GM18909 (cell line): ENCODE results near the gene HLA-E.
"Not testable (repeated sequence)": the region's sequence is repeated elsewhere in the genome, so short reads cannot be mapped to it uniquely, and the experiment has no call there.

Experiments used
- ATAC-seq: cut with Tn5 transposase; IDR thresholded peaks from one replicate; pipeline ENCODE4 v1.9.1; 2021; ENCODE audit warnings: mild to moderate bottlenecking; ENCODE audit not compliant: unreplicated experiment, poor library complexity

Gene HLA-E

DNA sequence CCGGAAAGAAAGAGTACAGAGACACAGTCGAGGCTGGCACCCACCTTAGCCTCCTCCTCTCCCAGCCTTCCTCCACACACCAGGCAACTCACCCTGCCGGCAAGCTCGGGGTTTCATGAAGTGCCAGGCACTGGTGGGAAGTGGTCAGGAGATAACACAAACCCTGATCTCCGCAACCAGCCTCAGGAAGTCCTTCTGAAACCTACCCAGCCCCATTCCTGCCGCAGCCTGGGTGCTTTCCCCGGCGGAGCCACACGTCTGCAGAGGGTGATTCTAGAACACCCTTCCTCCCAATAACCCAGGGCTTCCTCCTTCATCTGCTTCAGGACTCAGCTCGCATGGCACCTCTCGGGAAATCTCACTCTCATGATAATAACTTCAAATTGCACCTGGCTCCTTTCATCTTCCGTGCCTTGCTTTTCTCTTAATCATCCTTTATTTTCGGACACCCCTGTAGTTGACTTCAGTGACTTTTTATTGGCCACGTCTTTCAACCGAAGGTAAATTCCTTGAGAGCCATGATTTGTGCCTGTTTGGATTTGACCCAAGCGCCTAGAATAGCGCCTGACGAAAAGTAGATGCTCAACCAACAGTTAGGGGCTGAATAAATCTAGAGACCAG lies 8.7 kb upstream of the HLA-E start:
- ATAC-seq, result no peak

DNA sequence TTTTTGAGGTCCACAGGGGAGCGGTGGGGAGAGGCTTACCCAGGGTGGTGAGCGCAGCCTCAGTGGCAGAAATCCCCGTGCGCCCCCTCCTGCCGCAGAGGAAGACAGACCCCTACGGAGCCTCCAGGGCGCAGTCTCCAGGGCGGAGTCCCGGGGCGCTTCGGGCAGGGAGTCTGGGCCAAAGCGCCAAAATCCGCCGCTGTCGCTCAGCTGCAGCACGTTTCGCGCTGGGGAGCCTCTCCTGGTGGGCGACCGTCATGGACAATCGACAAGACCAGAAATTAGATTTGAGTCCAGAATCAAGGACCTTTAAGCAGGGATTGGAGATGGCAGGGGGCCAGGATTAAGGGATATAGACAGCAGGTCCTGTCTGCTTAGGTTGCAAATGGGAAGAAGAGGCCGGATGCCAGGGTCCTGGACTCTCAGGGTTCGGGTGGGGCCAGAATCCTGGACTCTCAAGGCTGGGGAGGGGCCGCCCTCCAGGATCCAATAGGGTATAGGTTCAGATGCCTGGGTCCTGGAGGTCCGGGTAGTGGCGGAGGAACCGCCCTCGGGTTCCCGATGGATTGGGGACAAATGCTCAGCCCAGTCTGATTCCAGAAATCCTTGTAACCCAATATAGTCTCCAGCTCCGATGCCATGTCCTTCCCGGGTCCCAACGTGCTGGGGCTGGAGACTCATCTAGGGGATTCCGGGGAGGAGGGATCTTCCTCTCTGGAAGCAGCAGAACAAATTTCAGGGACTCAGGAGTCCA lies 7.9 kb upstream of the HLA-E start:
- no peak for ATAC-seq

DNA sequence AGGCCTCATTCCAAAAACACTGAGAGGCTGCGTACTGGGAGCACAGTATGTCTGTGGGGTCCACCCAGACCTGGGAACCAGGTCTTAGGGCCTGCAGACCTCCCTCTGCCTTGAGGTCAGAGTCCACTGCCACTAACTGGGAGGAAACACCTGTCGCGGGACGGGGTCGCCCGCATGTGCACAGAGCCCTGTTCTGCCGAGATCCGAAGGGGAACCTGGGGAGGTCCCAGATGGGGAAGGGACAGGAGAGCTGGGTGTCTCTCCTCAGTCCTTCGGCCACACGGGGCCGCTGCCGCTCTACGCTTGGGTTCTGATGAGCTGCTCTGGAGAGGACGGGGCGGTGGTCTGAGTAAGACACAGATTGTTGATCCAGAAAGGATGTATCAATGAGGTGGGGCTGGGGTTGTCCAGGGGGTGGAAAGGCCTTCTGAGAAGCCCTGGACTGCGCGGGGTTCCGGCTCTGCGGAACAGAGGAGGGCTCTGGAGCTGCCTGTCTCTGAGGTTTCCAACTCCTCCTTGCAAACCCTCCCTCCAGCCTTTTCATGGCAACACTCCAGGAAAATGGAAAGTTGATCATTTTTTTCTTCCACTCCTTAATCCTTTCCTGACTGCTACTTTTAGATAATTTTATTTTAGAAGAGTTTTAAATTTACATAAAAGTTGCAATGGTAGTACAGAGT lies 7.2 kb upstream of the HLA-E start:
- not testable (repeated sequence) for ATAC-seq

DNA sequence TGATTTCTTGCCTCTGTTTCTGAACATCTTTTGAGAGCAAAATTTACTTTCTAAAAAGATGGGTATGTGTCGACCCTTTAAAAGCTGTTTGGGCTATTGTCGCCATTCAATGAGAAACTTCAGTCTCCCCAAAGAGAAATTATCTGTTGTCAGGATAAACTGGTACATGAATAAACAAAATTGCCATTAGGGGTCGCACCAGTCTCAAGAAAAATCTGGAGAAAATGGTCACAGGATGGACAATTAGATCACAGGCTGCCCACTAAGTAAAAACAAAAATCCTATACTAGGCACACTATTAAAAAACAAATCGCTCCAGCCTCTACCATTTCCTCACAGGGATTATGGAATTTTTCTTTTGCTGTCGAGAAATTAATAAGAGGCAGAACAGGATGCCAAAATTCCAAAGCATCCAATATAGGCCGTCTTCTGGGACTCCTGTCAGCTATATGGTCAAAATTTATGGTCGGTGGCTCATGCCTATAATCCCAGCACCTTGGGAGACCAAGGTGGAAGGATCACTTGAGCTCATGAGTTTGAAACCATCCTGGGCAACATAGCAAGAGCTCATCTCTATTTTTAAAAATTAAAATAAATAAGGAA lies 5.5 kb upstream of the HLA-E start:
- no peak for ATAC-seq

DNA sequence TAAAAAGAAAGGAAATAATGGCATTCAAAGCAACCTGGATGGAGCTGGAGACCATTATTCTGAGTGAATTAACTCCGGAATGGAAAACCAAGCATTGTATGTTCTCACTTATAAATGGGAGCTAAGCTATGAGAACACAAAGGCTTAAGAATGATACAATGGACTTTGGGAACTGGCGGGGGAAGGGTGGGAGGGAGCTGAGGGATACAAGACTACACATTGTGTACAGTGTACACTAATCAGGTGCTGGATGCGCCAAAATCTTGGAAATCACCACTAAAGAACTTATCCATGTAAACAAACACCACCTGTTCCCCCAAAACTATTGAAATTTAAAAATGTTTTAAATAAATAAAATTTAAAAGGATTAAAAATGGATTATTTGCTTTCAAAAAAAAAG lies 4.1 kb upstream of the HLA-E start:
- no peak for ATAC-seq

DNA sequence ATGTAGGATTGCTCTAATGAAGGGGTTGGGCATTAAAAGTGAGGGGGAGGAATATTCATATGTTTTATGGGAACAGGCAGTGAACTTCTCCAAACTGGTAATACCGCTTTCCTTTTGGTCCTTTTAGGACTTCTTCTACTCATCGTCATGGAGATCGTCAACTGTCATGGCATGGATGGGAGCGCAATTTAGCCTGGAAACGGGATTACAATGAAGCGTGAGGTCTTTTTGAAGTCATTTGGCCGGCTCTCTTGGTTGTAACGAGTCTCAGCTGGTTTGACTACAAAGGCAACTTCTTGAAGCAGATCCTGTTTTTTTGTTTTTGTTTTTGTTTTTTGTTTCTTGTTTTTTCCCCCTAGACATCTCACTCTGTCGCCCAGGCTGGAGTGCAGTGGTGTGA lies 1.4 kb upstream of the HLA-E start:
- no peak for ATAC-seq

DNA sequence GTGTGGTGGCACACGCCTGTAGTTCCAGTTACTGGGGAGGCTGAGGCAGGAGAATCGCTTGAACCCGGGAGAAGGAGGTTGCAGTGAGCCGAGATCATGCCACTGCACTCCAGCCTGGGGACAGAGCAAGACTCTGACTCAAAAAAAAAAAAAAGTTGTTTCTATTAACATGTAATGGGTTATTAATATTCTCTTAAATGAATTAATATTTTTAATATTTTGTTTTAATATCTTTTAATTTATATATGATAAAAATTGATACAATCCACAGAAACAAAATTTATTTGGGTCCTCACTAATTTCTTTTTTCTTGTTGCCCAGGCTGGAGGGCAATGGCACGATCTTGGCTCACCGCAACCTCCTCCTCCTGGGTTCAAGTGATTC lies 620 bp upstream of the HLA-E start:
- ATAC-seq, result not testable (repeated sequence)

DNA sequence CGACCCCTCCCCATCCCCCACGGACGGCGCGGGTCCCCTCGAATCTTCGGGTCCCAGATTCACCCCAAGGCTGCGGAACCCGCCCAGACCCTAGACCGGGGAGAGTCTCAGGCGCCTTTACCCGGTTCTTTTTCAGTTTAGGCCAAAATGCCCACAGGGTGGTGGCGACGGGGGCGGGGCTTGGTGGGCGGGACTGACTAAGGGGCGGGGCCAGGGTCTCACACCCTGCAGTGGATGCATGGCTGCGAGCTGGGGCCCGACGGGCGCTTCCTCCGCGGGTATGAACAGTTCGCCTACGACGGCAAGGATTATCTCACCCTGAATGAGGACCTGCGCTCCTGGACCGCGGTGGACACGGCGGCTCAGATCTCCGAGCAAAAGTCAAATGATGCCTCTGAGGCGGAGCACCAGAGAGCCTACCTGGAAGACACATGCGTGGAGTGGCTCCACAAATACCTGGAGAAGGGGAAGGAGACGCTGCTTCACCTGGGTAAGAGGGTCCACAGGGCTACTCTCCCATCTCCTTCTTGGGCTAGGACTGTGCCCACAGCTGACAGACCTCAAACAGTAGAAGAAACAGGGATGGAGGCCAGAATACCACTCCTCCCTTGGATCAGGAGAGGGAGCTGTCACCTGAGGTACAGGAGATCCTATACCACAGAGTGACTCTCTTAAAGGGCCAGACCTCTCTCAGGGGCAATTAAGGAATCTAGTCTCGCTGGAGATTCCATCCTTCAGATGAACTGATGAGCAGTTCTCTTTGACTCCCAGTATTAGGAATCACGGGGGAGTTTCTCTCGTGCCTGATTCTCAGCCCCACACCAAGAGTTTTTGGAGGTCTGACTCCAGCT lies 942 bp downstream of the HLA-E start:
- peak; percentile 38 for ATAC-seq

DNA sequence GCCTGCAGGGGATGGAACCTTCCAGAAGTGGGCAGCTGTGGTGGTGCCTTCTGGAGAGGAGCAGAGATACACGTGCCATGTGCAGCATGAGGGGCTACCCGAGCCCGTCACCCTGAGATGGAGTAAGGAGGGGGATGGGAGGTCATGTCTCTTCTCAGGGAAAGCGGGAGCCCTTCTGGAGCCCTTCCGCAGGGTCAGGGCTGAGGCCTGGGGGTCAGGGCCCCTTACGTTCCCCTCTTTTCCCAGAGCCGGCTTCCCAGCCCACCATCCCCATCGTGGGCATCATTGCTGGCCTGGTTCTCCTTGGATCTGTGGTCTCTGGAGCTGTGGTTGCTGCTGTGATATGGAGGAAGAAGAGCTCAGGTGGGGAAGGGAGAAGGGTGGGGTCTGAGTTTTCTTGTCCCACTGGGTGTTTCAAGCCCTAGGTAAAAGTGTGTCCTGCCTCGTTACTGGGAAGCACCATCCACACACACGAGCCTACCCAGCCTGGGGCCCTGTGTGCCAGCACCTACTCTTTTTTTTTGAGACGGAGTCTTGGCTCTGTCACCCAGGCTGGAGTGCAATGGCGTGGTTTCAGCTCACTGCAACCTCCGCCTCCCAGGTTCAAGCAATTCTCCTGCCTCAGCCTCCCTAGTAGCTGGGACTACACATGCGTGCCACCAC lies 2.1 kb downstream of the HLA-E start:
- not testable (repeated sequence) for ATAC-seq

DNA sequence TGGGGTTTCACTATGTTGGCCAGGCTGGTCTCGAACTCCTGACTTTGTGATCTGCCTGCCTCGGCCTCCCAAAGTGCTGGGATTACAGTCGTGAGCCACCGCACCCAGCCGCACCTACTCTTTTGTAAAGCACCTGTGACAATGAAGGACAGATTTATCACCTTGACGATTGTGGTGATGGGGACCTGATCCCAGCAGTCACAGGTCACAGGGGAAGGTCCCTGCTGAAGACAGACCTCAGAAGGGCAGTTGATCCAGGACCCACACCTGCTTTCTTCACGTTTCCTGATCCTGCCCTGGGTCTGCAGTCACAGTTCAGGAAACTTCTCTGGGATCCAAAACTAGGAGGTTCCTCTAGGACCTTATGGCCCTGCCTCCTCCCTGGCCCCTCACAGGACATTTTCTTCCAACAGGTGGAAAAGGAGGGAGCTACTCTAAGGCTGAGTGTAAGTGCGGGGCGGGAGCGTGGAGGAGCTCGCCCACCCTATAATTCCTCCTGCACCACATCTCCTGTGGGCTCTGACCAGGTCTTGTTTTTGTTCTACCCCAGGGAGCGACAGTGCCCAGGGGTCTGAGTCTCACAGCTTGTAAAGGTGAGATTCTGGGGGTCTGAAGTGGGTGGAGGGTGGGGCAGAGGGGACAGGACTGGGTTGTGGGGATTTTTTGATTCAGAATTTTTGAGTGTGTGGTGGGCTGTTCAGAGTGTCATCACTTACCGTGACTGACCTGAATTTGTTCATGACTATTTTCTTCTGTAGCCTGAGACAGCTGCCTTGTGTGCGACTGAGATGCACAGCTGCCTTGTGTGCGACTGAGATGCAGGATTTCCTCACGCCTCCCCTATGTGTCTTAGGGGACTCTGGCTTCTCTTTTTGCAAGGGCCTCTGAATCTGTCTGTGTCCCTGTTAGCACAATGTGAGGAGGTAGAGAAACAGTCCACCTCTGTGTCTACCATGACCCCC lies 3.0 kb downstream of the HLA-E start:
- ATAC-seq, result no peak

DNA sequence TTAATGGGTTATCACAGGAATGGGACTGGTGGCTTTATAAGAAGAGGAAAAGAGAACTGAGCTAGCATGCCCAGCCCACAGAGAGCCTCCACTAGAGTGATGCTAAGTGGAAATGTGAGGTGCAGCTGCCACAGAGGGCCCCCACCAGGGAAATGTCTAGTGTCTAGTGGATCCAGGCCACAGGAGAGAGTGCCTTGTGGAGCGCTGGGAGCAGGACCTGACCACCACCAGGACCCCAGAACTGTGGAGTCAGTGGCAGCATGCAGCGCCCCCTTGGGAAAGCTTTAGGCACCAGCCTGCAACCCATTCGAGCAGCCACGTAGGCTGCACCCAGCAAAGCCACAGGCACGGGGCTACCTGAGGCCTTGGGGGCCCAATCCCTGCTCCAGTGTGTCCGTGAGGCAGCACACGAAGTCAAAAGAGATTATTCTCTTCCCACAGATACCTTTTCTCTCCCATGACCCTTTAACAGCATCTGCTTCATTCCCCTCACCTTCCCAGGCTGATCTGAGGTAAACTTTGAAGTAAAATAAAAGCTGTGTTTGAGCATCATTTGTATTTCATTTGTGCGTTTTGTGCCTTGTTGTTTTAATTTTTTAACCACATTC lies 4.4 kb downstream of the HLA-E start:
- ATAC-seq, result no peak

DNA sequence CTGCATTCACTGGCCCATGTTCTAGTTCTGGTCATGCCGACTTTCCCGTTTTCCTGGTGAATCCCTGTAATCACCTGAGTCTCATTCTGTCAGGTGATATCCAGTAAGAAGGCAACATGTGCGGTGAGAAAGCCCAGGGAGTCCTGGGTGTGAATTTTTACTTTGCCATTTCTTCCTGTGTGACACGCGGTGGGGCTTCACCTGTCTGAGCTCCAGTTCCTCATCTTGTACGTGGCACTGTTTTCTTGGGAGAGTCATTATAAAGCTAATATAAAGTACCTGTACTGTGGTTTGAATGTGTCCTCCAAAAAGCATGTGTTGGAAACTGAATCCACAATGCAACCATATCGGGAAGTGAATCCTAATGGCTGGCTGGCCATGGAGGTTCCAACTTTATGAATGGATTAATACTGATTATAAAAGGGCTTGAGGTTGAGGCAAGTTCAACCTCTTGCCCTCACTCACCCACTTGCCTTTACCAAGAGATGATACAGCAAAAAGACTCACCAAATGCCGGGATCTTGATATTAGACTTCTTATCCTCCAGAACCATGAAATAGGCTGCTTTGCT lies 5.1 kb downstream of the HLA-E start:
- no peak for ATAC-seq

DNA sequence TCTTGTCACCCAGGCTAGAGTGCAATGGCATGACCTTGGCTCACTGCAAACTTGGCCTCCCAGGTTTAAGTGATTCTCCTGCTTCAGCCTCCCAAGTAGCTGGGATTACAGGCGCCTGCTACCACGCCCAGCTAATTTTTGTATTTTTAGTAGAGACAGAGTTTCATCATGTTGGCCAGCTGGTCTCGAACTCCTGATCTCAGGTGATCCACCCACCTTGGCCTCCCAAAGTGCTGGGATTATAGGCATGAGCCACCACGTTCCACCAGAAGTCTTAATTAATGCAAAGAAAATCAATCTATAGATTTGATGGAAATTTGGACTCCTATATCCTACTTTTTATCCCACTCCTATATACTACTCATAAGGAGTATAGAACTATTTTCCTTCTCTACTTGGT lies 5.8 kb downstream of the HLA-E start:
- ATAC-seq, result not testable (repeated sequence)

DNA sequence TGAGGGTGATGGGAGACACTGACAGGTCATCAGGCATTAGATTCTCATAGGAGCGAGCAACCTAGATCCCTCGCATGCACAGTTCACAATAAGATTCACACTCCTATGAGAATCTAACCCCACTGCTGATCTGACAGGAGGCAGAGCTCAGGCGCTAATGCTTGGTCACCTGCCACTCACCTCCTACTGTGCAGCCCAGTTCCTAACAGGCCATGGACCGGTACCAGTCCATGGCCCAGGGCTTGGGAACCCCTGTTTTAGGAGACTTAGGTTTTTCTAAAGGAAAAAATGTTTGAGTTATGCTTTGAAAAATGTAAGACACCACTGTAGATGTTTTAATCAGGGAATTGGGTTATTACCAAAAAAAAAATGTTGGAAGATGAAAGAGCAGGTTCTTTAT lies 6.7 kb downstream of the HLA-E start:
- no peak for ATAC-seq

DNA sequence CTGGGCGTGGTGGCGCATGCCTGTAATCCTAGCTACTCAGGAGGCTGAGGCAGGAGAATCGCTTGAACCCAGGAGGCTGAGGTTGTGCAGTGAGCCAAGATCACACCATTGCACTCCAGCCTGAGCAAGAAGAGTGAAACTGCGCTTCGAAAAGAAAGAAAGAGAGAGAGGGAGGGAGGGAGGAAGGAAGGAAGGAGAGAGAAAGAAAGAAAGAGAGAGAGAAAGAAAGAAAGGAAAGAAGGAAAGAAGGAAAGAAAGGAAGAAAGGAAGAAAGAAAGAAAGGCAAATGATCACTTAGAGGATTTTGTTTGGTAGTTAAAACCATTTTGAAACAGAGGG lies 7.9 kb downstream of the HLA-E start:
- ATAC-seq, result not testable (repeated sequence)

DNA sequence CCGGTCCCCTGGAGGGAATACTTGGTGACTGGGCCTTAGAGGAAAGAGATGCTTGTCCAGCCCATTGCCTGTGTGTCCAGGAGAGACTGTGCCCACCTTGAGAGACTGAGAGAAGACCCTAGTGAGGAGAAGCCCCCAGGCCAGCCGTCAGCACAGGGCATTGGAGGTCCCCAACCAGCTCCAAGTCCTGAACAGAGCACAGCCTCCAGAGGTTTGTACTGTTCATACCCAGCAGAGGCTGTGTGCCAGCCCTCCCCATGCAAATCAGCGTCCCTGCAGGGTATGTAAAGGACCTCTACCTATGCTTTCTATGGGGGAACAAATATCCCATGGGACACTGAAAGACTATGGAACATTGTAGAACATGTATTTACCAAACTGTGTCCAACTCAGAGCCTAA lies 8.4 kb downstream of the HLA-E start:
- ATAC-seq, result no peak

DNA sequence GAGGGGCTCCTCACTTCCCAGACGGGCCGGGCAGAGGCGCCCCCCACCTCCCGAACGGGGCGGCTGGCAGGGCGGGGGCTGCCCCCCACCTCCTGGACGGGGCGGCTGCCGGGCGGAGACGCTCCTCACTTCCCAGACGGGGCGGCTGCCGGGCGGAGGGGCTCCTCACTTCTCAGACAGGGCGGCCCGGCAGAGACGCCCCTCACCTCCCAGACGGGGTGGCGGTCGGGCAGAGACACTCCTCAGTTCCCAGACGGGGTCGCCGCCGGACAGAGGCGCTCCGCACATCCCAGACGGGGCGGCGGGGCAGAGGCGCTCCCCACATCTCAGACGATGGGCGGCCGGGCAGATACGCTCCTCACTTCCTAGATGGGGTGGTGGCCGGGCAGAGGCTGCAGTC lies 9.4 kb downstream of the HLA-E start:
- not testable (repeated sequence) for ATAC-seq
